H9 (cell line): ENCODE data around the gene GOLT1A. TPM values are rescaled to one million over a fixed set of nuclear protein-coding genes. Genes with fewer than 3 reads are reported as not detected.

Experiments used
- DNase-seq: peaks from one replicate; pipeline ENCODE4 v3.0.0-alpha.2; 2017
- H2AFZ ChIP-seq: one replicate; pipeline ENCODE4 v1.6.1; 2013; ENCODE audit warnings: mild to moderate bottlenecking, low read length, control low read depth, moderate library complexity
- H2AK5ac ChIP-seq: 2 replicates; pipeline ENCODE4 v1.6.1; 2013; ENCODE audit warnings: low read length, control low read depth, mixed read lengths; ENCODE audit not compliant: insufficient read length
- H2BK120ac ChIP-seq: one replicate; pipeline ENCODE4 v1.6.1; 2013; ENCODE audit warnings: low read depth, mild to moderate bottlenecking, low read length, control low read depth, inconsistent platforms; ENCODE audit not compliant: poor library complexity, severe bottlenecking
- H2BK12ac ChIP-seq: 2 replicates; pipeline ENCODE4 v1.6.1; 2013; ENCODE audit warnings: low read length, control low read depth, mixed read lengths, low read depth; ENCODE audit not compliant: insufficient read length
- H2BK15ac ChIP-seq: 2 replicates; pipeline ENCODE4 v1.6.1; 2013; ENCODE audit warnings: low read depth, low read length, control low read depth
- H2BK20ac ChIP-seq: one replicate; pipeline ENCODE4 v1.6.1; 2013; ENCODE audit warnings: low read depth, mild to moderate bottlenecking, low read length, control low read depth, inconsistent platforms; ENCODE audit not compliant: poor library complexity, severe bottlenecking
- H2BK5ac ChIP-seq: 2 replicates; pipeline ENCODE4 v1.6.1; 2013; ENCODE audit warnings: low read length, control low read depth, mixed read lengths; ENCODE audit not compliant: insufficient read length
- H3K14ac ChIP-seq: 2 replicates; pipeline ENCODE4 v1.6.1; 2013; ENCODE audit warnings: low read length, control low read depth; ENCODE audit not compliant: insufficient read depth
- H3K18ac ChIP-seq: 2 replicates; pipeline ENCODE4 v1.6.1; 2013; ENCODE audit warnings: low read depth, mild to moderate bottlenecking, mixed read lengths, low read length, control low read depth; ENCODE audit not compliant: insufficient read length
- H3K23ac ChIP-seq: 2 replicates; pipeline ENCODE4 v1.6.1; 2013; ENCODE audit warnings: low read length, control low read depth, mixed read lengths, low read depth; ENCODE audit not compliant: insufficient read length
- H3K23me2 ChIP-seq: 2 replicates; pipeline ENCODE4 v1.6.1; 2013; ENCODE audit warnings: low read depth, mild to moderate bottlenecking, mixed read lengths, low read length, control low read depth; ENCODE audit not compliant: insufficient read length, poor library complexity, severe bottlenecking
- H3K27ac ChIP-seq: 2 replicates; pipeline ENCODE4 v1.5.1; 2013; ENCODE audit warnings: low read length, control low read depth, mixed read lengths, low read depth; ENCODE audit not compliant: insufficient read length
- H3K27me3 ChIP-seq: 2 replicates; pipeline ENCODE4 v1.6.1; 2013; ENCODE audit warnings: low read length, control low read depth, inconsistent platforms; ENCODE audit not compliant: insufficient read depth
- H3K4ac ChIP-seq: 2 replicates; pipeline ENCODE4 v1.6.1; 2013; ENCODE audit warnings: low read depth, mild to moderate bottlenecking, control low read depth, inconsistent platforms, low read length, moderate library complexity
- H3K4me1 ChIP-seq: 2 replicates; pipeline ENCODE4 v1.6.1; 2013; ENCODE audit warnings: low read length, control low read depth, inconsistent platforms; ENCODE audit not compliant: insufficient read depth
- H3K4me2 ChIP-seq: 2 replicates; pipeline ENCODE4 v1.6.1; 2013; ENCODE audit warnings: low read length, control low read depth, mixed read lengths; ENCODE audit not compliant: insufficient read length, insufficient read depth
- H3K56ac ChIP-seq: 2 replicates; pipeline ENCODE4 v1.6.1; 2013; ENCODE audit warnings: low read depth, mild to moderate bottlenecking, mixed read lengths, low read length, control low read depth; ENCODE audit not compliant: insufficient read length
- H3K79me1 ChIP-seq: 2 replicates; pipeline ENCODE4 v1.6.1; 2013; ENCODE audit warnings: low read depth, mild to moderate bottlenecking, moderate library complexity, low read length, control low read depth, inconsistent platforms; ENCODE audit not compliant: insufficient read depth, poor library complexity, severe bottlenecking
- H3K79me2 ChIP-seq: 2 replicates; pipeline ENCODE4 v1.6.1; 2013; ENCODE audit warnings: low read length, control low read depth, inconsistent platforms; ENCODE audit not compliant: insufficient read depth
- H3K9ac ChIP-seq: 2 replicates; pipeline ENCODE4 v1.6.1; 2013; ENCODE audit warnings: low read length, control low read depth, mixed read lengths; ENCODE audit not compliant: insufficient read length; ENCODE audit errors: extremely low read depth
- H3K9me3 ChIP-seq: one replicate; pipeline ENCODE4 v1.6.1; 2013; ENCODE audit warnings: low read depth, low read length, inconsistent platforms; ENCODE audit not compliant: control insufficient read depth
- H3T11ph ChIP-seq: one replicate; pipeline ENCODE4 v1.6.1; 2013; ENCODE audit warnings: mild to moderate bottlenecking, low read length, control low read depth, inconsistent platforms
- H4K20me1 ChIP-seq: one replicate; pipeline ENCODE4 v1.6.1; 2013; ENCODE audit not compliant: control insufficient read depth, insufficient read length, insufficient read depth
- H4K5ac ChIP-seq: 2 replicates; pipeline ENCODE4 v1.6.1; 2013; ENCODE audit warnings: low read depth, mild to moderate bottlenecking, mixed read lengths, low read length, control low read depth; ENCODE audit not compliant: insufficient read length
- H4K8ac ChIP-seq: replicated peaks from 2 replicates; pipeline ENCODE4 v1.6.1; 2013; ENCODE audit warnings: low read length, control low read depth, mixed read lengths, low read depth; ENCODE audit not compliant: insufficient read length
- H4K91ac ChIP-seq: 2 replicates; pipeline ENCODE4 v1.6.1; 2013; ENCODE audit warnings: low read depth, mild to moderate bottlenecking, moderate library complexity, mixed read lengths, low read length, control low read depth; ENCODE audit not compliant: insufficient read length
- H3K27ac Mint-ChIP-seq, 3 experiments: 2 replicates in 2 of 3; 3 replicates in 1 of 3; pipeline ENCODE4 v1.8.0; 2020 to 2021; ENCODE audit warnings: mixed read lengths in 3 of 3, mild to moderate bottlenecking in 1 of 3, moderate library complexity in 1 of 3
- H3K27me3 Mint-ChIP-seq: 2 replicates; pipeline ENCODE4 v1.8.0; 2021; ENCODE audit warnings: low read depth, mild to moderate bottlenecking, moderate library complexity, mixed read lengths
- H3K36me3 Mint-ChIP-seq, 3 experiments: 2 replicates in 2 of 3; 3 replicates in 1 of 3; pipeline ENCODE4 v1.8.0; 2020 to 2021; ENCODE audit warnings: low read depth in 3 of 3, mixed read lengths in 3 of 3; ENCODE audit not compliant: insufficient read depth in 1 of 3
- H3K4me1 Mint-ChIP-seq, 2 experiments: 2 replicates each; pipeline ENCODE4 v1.8.0; 2020; ENCODE audit warnings: mixed read lengths in 2 of 2
- H3K4me3 Mint-ChIP-seq, 2 experiments: 2 replicates in 1 of 2; 3 replicates in 1 of 2; pipeline ENCODE4 v1.8.0; 2020 to 2021; ENCODE audit warnings: mild to moderate bottlenecking in 2 of 2, mixed read lengths in 2 of 2, moderate library complexity in 1 of 2
- H3K9me3 Mint-ChIP-seq, 2 experiments: 2 replicates in 1 of 2; 3 replicates in 1 of 2; pipeline ENCODE4 v1.8.0; 2020; ENCODE audit warnings: mild to moderate bottlenecking in 2 of 2, mixed read lengths in 2 of 2, moderate library complexity in 1 of 2
- CTCF ChIP-seq: fragments of 200-600 bp; sonication (generic); conservative IDR thresholded peaks from 3 replicates; pipeline ENCODE4 v1.8.0; 2021; ENCODE audit warnings: antibody characterized with exemption, mild to moderate bottlenecking
- WGBS: extraction: QIAGEN DNeasy Blood & Tissue Kit; methylation state at CpG from one replicate; pipeline ENCODE4 v1.1.7; 2013; ENCODE audit warnings: missing lambda C conversion rate, low lambda C conversion rate, mixed read lengths; ENCODE audit not compliant: insufficient read length; ENCODE audit errors: extremely low coverage; 5-methylcytosine and 5-hydroxymethylcytosine counted together
- total RNA-seq: library from RNA; stranded (reverse); gene quantifications from 2 replicates; pipeline ENCODE4 v1.2.1, GENCODE V29; 2021

Gene GOLT1A
- total RNA-seq, 1 experiment from 2014 or later, result 4.2 TPM

DNA sequence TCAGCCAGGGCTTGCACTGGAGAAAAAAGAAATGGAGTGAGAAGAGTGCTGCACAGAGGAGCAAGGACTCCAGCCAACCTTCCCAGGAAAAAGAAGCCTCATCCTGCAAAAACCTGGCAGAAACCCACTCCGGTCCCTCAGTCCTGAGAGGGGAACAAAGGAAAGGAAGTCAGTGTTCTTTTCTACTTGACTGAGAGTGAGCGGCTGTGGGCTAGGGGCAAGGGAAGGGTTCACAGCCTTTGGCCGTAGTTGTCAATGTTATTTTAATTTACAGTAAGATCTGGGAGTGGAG lies 8.9 kb upstream of the GOLT1A start:
- no CpG with 5 or more reads among the region's 3 CpGs for WGBS

More for the DNA sequence above, 8.9 kb upstream of the GOLT1A start:
- Histone ChIP-seq H3K79me1 (no peaks in the 10 kb centered on the region), H4K5ac (no peak overlapping the region), H2BK5ac (no peak overlapping the region), H4K8ac (no peak overlapping the region), H4K91ac (no peak overlapping the region), H3K4me1 (no peaks in the 10 kb centered on the region), H3K79me2 (no peaks in the 10 kb centered on the region), H3K9me3 (no peaks in the 10 kb centered on the region), H3K14ac (no peak overlapping the region), H3K27ac (no peak overlapping the region), H2BK12ac (no peak overlapping the region), H3K56ac (no peak overlapping the region), H2AK5ac (no peak overlapping the region), H2BK20ac (no peak overlapping the region), H3K27me3 (no peaks in the 10 kb centered on the region), H3K18ac (no peak overlapping the region), H3K23me2 (no peaks in the 10 kb centered on the region), H2AFZ (no peak overlapping the region), H3K23ac (no peak overlapping the region), H2BK120ac (no peak overlapping the region), H2BK15ac (no peak overlapping the region), H3K9ac (no peak overlapping the region), H3K4me2 (no peak overlapping the region), H3K4ac (no peak overlapping the region), H4K20me1 (no peaks in the 10 kb centered on the region), H3T11ph (no peak overlapping the region)
- peaks cover 3 to 15% of the 10 kb centered on the region in 2 experiments; a peak in 1 of 4 replicates for H3K4me1 Mint-ChIP-seq
- peaks cover 5% of the 10 kb centered on the region for H3K27me3 Mint-ChIP-seq
- no peak overlapping the region for H3K4me3 Mint-ChIP-seq
- no peak for TF ChIP-seq CTCF
- no peak overlapping the region for H3K27ac Mint-ChIP-seq
- no peaks in the 10 kb centered on the region for H3K9me3 Mint-ChIP-seq
- no peaks in the 10 kb centered on the region; a peak in 1 of 7 replicates for H3K36me3 Mint-ChIP-seq
- no peak for DNase-seq
